ENCODE data around the gene CRYBA1.

Gene CRYBA1

GRCh38 chr17:29248845-29249244 lies 2.2 kb downstream of the CRYBA1 start:
- no peak for TF ChIP-seq ZFX (IDR thresholded peaks at IDR 0.05)
- TF ChIP-seq, protein P1, sequence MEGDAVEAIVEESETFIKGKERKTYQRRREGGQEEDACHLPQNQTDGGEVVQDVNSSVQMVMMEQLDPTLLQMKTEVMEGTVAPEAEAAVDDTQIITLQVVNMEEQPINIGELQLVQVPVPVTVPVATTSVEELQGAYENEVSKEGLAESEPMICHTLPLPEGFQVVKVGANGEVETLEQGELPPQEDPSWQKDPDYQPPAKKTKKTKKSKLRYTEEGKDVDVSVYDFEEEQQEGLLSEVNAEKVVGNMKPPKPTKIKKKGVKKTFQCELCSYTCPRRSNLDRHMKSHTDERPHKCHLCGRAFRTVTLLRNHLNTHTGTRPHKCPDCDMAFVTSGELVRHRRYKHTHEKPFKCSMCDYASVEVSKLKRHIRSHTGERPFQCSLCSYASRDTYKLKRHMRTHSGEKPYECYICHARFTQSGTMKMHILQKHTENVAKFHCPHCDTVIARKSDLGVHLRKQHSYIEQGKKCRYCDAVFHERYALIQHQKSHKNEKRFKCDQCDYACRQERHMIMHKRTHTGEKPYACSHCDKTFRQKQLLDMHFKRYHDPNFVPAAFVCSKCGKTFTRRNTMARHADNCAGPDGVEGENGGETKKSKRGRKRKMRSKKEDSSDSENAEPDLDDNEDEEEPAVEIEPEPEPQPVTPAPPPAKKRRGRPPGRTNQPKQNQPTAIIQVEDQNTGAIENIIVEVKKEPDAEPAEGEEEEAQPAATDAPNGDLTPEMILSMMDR (conservative IDR thresholded peaks at IDR 0.05), result no peak
- no peak overlapping the region for H3K27ac ChIP-seq

GRCh38 chr17:29250666-29251065 lies 4.0 kb downstream of the CRYBA1 start:
- TF ChIP-seq ZFX (IDR thresholded peaks at IDR 0.05), result no peak
- TF ChIP-seq, protein P1 (conservative IDR thresholded peaks at IDR 0.05), result no peak
- no peak overlapping the region for H3K27ac ChIP-seq

- TF ChIP-seq, protein P1 (conservative IDR thresholded peaks at IDR 0.05), result no peak
- no peak for TF ChIP-seq ZFX (IDR thresholded peaks at IDR 0.05)
- peak overlapping the region; percentile 54 for H3K27ac ChIP-seq
Measured at GRCh38 chr17:29251184-29251583, 4.5 kb downstream of the CRYBA1 start.

GRCh38 chr17:29252101-29252791 lies 5.6 kb downstream of the CRYBA1 start:
- no peak overlapping the region for H3K27ac ChIP-seq
- TF ChIP-seq, protein P1 (conservative IDR thresholded peaks at IDR 0.05), result peak; percentile 53
- TF ChIP-seq ZFX (IDR thresholded peaks at IDR 0.05), result no peak

- no peak overlapping the region for H3K27ac ChIP-seq
- no peak for TF ChIP-seq ZFX (IDR thresholded peaks at IDR 0.05)
- TF ChIP-seq, protein P1 (conservative IDR thresholded peaks at IDR 0.05), result no peak
Measured at GRCh38 chr17:29253037-29253436, 6.4 kb downstream of the CRYBA1 start.

DNA sequence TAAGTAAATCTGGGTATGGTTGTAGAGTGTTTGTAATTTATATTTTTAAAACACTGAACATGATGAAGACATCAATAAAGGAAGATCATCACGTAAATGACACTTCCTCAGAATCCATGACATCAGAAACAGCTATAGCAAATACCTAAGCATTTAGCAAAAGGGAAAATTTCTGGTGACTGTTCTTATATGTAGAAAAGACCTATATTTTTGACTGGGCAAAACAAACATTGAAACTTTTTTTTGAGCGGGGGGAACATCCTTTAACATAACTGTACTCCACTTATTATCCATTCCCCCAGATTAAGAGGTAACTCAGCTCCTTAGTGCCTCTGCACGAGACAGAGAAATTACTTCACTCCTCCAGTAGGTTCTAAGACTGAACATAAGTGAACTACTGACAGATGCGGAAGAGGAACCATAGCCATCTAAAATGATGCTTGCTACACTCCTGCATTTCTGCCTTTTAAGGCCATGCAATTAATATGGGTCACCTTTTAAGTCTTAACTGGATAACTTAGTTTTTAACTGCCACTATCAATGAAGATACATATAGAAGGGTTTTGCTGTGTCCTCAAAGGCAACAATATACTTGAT lies 9.4 kb downstream of the CRYBA1 start:
- no peak overlapping the region for H3K27ac ChIP-seq
- TF ChIP-seq, protein P1 (conservative IDR thresholded peaks at IDR 0.05), result no peak
- TF ChIP-seq ZFX (IDR thresholded peaks at IDR 0.05), result no peak

DNA sequence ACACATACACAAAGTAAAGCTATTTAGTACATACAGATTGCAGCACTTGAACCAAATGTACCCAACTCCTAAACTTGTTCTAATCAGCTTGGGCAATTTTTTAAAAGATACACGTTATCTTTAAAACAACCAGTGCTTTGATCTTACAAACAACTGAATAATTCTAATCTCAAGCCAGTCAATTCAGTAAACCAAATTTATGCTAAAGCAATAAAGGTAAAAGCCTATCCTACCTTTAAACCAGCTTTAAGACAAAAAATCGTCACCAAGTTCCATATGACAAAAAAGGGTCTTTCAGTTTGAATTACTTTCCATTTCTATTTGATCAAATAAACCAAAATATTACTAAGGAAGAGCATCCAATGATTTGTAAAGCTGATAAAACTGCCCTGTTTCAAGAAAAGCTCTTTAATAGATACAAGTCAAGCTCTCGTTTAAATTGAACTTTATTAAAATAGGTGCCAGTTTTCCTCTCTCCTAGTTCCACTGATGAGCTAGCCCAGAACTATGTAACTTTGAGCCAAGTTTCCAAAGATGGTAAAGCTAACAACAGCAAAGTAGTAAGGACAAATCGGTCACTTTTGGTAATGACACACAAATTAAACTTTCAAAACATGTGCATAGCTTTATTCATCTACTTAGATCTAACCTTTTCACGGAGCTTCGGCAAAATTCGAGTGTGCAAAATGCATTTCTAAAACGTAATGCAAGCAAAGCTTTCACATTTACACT lies 10.2 kb downstream of the CRYBA1 start:
- no peak overlapping the region for H3K27ac ChIP-seq
- no peak for TF ChIP-seq ZFX (IDR thresholded peaks at IDR 0.05)
- TF ChIP-seq, protein P1 (conservative IDR thresholded peaks at IDR 0.05), result no peak

Measured in C4-2B (cell line).